GM18499 (cell line): ENCODE data around the gene IL13.
"Not testable (repeated sequence)": the region's sequence is repeated elsewhere in the genome, so short reads cannot be mapped to it uniquely, and the experiment has no call there.

ENCODE experiments used
- ATAC-seq: cut with Tn5 transposase; IDR thresholded peaks from one replicate; pipeline ENCODE4 v1.9.1; 2021; ENCODE audit warnings: moderate number of reproducible peaks; ENCODE audit not compliant: insufficient read depth, unreplicated experiment

IL13 gene

DNA sequence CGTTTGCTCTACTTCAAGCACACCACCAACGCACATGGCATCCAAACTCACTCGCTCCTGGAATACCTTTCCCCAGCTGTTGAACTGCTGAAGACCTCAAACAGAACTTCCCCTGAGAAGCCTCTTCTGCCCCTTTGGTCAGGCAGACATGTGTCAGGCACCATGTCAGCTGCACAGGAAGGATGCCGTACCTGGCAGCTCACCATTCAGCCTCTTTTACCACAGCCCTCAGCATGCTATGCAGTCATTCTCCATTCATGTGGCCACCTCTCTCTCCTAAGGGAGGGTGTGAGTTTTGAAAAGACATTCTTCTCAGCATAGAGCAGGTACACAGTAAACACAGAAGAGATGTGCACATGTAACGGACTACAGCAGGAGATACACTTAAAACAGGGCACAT is 30.0 kb downstream of the IL13 start:
- ATAC-seq, result no peak

DNA sequence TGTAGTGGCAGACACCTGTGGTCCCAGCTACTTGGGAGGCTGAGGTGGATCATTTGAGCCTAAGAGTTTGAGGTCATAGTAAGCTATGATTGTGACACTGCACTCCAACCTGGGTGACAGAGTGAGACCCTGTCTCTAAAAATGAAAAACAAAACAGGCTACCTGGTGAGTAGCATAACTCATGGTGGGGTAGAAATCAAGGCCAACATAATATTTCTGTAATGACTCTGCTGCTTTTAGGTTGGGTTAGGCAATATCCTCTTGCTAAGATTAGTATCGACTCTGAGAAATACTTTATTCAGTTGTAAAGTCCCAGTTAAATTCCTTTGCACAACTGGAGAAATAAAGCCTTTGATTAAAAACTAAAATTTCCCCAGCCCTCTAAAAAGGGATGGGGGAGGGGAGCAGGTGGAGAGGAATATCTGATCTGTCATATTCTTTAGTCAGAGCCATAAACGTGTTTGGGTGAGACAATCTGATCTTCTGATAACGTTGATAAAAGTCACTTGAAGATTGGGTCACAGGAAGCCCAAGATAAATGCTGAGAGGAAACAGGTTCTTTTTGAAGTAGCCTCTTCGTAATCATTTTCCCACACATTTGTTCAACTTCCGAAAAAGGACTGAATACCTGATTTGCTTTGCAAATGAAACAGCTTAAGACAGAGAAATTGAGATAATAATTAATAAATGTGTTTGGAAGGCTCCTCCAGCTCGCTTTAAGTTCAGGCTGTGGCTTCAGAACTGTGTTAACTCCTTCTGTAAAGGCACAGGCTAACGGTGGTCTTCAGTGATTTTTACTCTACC is 30.8 kb downstream of the IL13 start:
- no peak for ATAC-seq

GRCh38 chr5:132689513-132689912 is 31.5 kb downstream of the IL13 start:
- no peak for ATAC-seq

GRCh38 chr5:132690156-132690555 is 32.2 kb downstream of the IL13 start:
- no peak for ATAC-seq

DNA sequence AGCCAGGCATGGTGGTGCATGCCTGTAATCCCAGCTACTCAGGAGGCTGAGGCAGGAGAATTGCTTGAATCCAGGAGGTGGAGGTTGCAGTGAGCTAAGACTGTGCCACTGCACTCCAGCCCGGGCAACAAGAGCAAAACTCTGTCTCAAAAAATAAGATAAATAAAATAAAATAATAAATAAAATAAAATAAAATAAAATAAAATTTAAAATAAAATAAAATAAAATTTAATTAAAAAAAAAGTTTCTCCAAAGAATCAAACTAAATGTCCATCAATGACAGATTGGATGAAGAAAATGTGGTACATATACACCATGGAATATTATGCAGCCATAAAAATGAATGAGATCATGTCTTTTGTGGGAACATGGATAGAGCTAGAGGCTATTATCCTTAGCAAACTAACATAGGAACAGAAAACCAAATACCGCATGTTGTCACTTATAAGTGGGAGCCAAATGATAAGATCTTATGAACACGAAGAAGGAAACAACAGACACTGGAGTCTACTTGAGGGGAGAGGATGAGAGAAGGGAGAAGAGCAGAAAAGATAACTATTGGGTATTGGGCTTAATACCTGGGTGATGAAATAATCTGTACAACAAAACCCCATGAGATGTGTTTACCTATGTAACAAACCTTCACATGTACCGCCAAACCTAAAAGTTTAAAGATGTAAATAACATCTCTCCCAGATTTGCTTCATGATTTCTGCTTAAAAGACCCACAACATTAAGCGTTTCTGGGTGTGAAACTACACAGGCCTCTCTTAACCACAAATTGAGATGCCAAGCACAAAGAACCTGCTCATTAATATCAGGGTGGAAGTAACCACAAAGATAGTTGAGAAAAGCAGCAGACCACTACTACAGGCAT is 34.0 kb downstream of the IL13 start:
- not testable (repeated sequence) for ATAC-seq

GRCh38 chr5:132692632-132692967 is 34.6 kb downstream of the IL13 start:
- ATAC-seq, result no peak

GRCh38 chr5:132695956-132696355 is 38.0 kb downstream of the IL13 start:
- no peak for ATAC-seq

GRCh38 chr5:132704875-132705274 is 46.9 kb downstream of the IL13 start:
- ATAC-seq, result no peak

DNA sequence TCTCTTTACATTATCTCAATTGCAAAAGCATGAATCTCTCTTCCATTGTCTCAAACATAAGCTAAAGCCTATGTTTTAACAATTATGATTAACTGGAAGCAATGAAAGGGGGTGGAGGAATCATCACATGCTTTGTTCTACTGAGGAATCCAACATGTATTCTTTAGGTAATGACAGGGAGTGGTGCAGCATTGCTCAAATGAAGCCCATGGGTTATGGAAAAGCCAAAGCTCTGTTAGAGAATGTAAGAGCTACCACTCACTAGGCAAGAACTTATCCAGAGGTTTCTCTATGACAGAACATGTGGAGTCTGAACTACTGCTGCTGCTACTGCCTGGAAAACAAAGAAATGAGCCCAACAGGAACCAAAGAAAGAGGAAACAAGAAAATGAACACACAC is 50.7 kb downstream of the IL13 start:
- no peak for ATAC-seq
